Measurements from ENCODE around the gene SNN. TPM values are rescaled to one million over a fixed set of nuclear protein-coding genes. Genes with fewer than 3 reads are reported as not detected.
A peak's percentile ranks its signal among the peaks of the same experiment; 100 is the strongest.

SNN gene
- total and polyA plus RNA-seq, 9 of the 15 experiments (the other 6 are each of a cell fraction or from before 2014, with no cell fraction given), result 0.07 to 2.9 (median 1.9) TPM

DNA sequence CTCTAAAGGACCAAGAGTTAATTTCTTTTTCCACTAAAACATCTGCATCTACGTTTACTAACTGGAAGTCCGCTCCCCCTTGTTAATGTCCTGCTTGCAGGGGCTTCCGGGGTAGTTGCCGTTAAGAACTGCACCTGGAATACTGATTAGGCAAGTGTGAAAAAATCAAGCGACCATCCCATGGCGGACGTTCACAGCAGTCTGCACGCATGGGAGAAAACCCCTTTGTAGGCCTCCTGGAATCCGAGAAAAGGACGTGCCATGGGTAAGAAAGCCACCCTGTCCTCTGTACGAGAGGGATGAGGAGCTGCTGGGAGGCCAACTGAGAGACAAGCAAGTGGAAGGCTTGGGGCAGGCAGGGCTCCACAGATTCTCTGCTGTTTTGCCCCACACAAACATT lies 14.9 kb downstream of the SNN start:
- Histone ChIP-seq H3K9me1 (ENCODE audit: control insufficient read depth, insufficient read depth, low read length) (no peaks in the 10 kb centered on the region), H3K9ac (ENCODE audit: insufficient read depth in 1 of 2, low read depth in 2 of 2, low read length in 2 of 2) (no peak overlapping the region), H3K79me2 (ENCODE audit: control insufficient read depth, insufficient read depth, low read length) (no peaks in the 10 kb centered on the region), H3K27ac (ENCODE audit: extremely low read depth, low read depth, low read length) (peak overlapping the region; percentile 20; the same call in 1 of the 3 replicates), H3K4me3 (no peak overlapping the region), H4K20me1 (replicated peaks; ENCODE audit: control insufficient read depth, insufficient read depth, low read length) (0 out of 2 replicates have a peak, but pooled peaks cover 4% of the 10 kb centered on the region), H2AFZ (ENCODE audit: low read depth, low read length) (no peak overlapping the region), H3K4me2 (ENCODE audit: insufficient read depth, low read length) (no peak overlapping the region), H3K9me3 (replicated peaks; ENCODE audit: control insufficient read depth, insufficient read depth, low read depth, low read length) (no peaks in the 10 kb centered on the region), H3K27me3 (ENCODE audit: control insufficient read depth in 2 of 2, insufficient read depth in 2 of 2, low read length in 2 of 2) (no peaks in the 10 kb centered on the region), H3K4me1 (replicated peaks in 1 of 2; ENCODE audit: control insufficient read depth in 2 of 2, insufficient read depth in 2 of 2, low read length in 2 of 2) (peaks cover 0 to 9% of the 10 kb centered on the region in 2 experiments; a peak in 1 of 5 replicates), H3K36me3 (ENCODE audit: control insufficient read depth, insufficient read depth, low read length) (peaks cover 97% of the 10 kb centered on the region)
- FAIRE-seq (no peak), ATAC-seq (no peak), DNase-seq (ENCODE audit: extremely low read depth in 1 of 4, low spot score in 3 of 4) (no peak)
- no peak for TF ChIP-seq CC2D1A (IDR thresholded peaks at IDR 0.05)
- TF ChIP-seq, protein P1, sequence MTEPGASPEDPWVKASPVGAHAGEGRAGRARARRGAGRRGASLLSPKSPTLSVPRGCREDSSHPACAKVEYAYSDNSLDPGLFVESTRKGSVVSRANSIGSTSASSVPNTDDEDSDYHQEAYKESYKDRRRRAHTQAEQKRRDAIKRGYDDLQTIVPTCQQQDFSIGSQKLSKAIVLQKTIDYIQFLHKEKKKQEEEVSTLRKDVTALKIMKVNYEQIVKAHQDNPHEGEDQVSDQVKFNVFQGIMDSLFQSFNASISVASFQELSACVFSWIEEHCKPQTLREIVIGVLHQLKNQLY (CRISPR knock-in tag; conservative IDR thresholded peaks at IDR 0.05), result no peak
- TF ChIP-seq MYNN (IDR thresholded peaks at IDR 0.05), result no peak
- TF ChIP-seq MYNN (CRISPR knock-in tag; IDR thresholded peaks at IDR 0.05), result no peak
- TF ChIP-seq MBD2 (IDR thresholded peaks at IDR 0.05; ENCODE audit: borderline replicate concordance, low read depth), result no peak
- TF ChIP-seq, protein P2, sequence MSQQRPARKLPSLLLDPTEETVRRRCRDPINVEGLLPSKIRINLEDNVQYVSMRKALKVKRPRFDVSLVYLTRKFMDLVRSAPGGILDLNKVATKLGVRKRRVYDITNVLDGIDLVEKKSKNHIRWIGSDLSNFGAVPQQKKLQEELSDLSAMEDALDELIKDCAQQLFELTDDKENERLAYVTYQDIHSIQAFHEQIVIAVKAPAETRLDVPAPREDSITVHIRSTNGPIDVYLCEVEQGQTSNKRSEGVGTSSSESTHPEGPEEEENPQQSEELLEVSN (IDR thresholded peaks at IDR 0.05; ENCODE audit: borderline replicate concordance in 1 of 2, extremely low read depth in 1 of 2, insufficient read depth in 1 of 2, insufficient read length in 1 of 2, low read depth in 1 of 2, low read length in 1 of 2, poor library complexity in 1 of 2, severe bottlenecking in 1 of 2), result no peak
- TF ChIP-seq ELF1 (tag; IDR thresholded peaks at IDR 0.05), result no peak
- POLR2A ChIA-PET, result no interaction called here
- intact Hi-C loops (cut with micrococcal nuclease) (no loop called here), in situ Hi-C loops (cut with MboI) (no loop called here)
- 86% methylated on average over 11 of the region's 11 CpGs for WGBS (ENCODE audit: insufficient coverage, low coverage, missing lambda C conversion rate)
- CTCF ChIA-PET (ENCODE audit: low intra/inter-chr PET ratio), result no interaction called here
- BruUV-seq (replicated peaks), result no TSS peak

Measured in K562 (cell line).